ENCODE results near the gene SOAT1.

- TF ChIP-seq CTCF (IDR thresholded peaks at IDR 0.05) (no peak), POLR2A (IDR thresholded peaks at IDR 0.05) (no peak)
These were observed 9.6 kb upstream of the SOAT1 start for GRCh38 chr1:179283992-179284391.

Data from heart left ventricle (tissue), 13 donors.